SK-N-SH (cell line): ENCODE measurements around the gene INO80D. TPM values are rescaled to one million over a fixed set of nuclear protein-coding genes. Genes with fewer than 3 reads are reported as not detected.
"Not testable (repeated sequence)": the region's sequence is repeated elsewhere in the genome, so short reads cannot be mapped to it uniquely, and the experiment has no call there.

ENCODE experiments used
- CTCF ChIA-PET: fragments of 300-600, 350-600 bp; formaldehyde crosslinking; extraction: SDS; loops from one replicate; lab custom pipeline; 2021; lab: Yijun Ruan, JAX
- POLR2A ChIA-PET: fragments of 350-600 bp; sonication (Branson Sonifier 250); formaldehyde crosslinking; extraction: SDS; loops from one replicate; lab custom pipeline; 2020; ENCODE audit warnings: antibody characterized with exemption, inconsistent platforms; lab: Yijun Ruan, JAX
- DNase-seq: peaks from one replicate; pipeline ENCODE4 v3.0.0; 2012
- H2AFZ ChIP-seq: fragments of 200-600 bp; sonication (generic); 2 replicates; pipeline ENCODE4 v1.8.1; 2016; ENCODE audit warnings: antibody characterized with exemption, mild to moderate bottlenecking, low read depth
- H3F3A ChIP-seq: fragments of 200-600 bp; sonication (generic); replicated peaks from 2 replicates; pipeline ENCODE3; 2016; ENCODE audit warnings: antibody characterized with exemption, mild to moderate bottlenecking; ENCODE audit not compliant: insufficient read depth
- H3K27ac ChIP-seq, 2 experiments: fragments of 200-500 bp in 1 of 2; fragments of 200-600 bp in 1 of 2; sonication (Bioruptor generic) in 1 of 2; sonication (generic), shearing (Covaris generic) in 1 of 2; 2 replicates each; pipeline versions ENCODE4 v1.5.1 to v1.6.1; 2014 to 2016; ENCODE audit warnings: low read depth in 2 of 2, inconsistent platforms in 1 of 2, low read length in 1 of 2, mild to moderate bottlenecking in 1 of 2, mixed read lengths in 1 of 2
- H3K27me3 ChIP-seq: fragments of 200-600 bp; sonication (generic), shearing (Covaris generic); 2 replicates; pipeline ENCODE4 v1.6.1; 2016; ENCODE audit warnings: mixed run types; ENCODE audit not compliant: insufficient read depth
- H3K36me3 ChIP-seq, 2 experiments: fragments of 200-500 bp in 1 of 2; fragments of 200-600 bp in 1 of 2; sonication (Bioruptor generic) in 1 of 2; sonication (generic) in 1 of 2; replicated peaks in 1 of 2; 2 replicates each; pipeline versions ENCODE3 to v1.5.1; 2014 to 2016; ENCODE audit warnings: low read length in 1 of 2, mild to moderate bottlenecking in 1 of 2; ENCODE audit not compliant: insufficient read depth in 2 of 2, control insufficient read depth in 1 of 2
- H3K4me1 ChIP-seq, 2 experiments: fragments of 200-500 bp in 1 of 2; fragments of 200-600 bp in 1 of 2; sonication (Bioruptor generic) in 1 of 2; sonication (generic), shearing (Covaris generic) in 1 of 2; 2 replicates each; pipeline versions ENCODE4 v1.5.1 to v1.6.1; 2014 to 2016; ENCODE audit warnings: low read depth in 1 of 2, low read length in 1 of 2, mixed run types in 1 of 2; ENCODE audit not compliant: insufficient read depth in 2 of 2, control insufficient read depth in 1 of 2
- H3K4me2 ChIP-seq: fragments of 200-600 bp; sonication (generic), shearing (Covaris generic); 2 replicates; pipeline ENCODE4 v1.6.1; 2017; ENCODE audit warnings: mixed run types
- H3K4me3 ChIP-seq, 2 experiments: fragments of 200-500 bp in 1 of 2; fragments of 200-600 bp in 1 of 2; sonication (Bioruptor generic) in 1 of 2; sonication (generic), shearing (Covaris generic) in 1 of 2; 2 replicates each; pipeline versions ENCODE4 v1.5.1 to v1.8.1; 2014 to 2016; ENCODE audit warnings: low read depth in 2 of 2, inconsistent platforms in 1 of 2, low read length in 1 of 2, mild to moderate bottlenecking in 1 of 2, mixed read lengths in 1 of 2, moderate library complexity in 1 of 2
- H3K79me2 ChIP-seq: fragments of 200-600 bp; sonication (generic); 2 replicates; pipeline ENCODE4 v1.8.1; 2017; ENCODE audit warnings: mild to moderate bottlenecking; ENCODE audit not compliant: insufficient read depth
- H3K9ac ChIP-seq: fragments of 200-600 bp; sonication (generic); 2 replicates; pipeline ENCODE4 v1.6.1; 2017; ENCODE audit warnings: mixed run types
- H3K9me2 ChIP-seq: fragments of 200-600 bp; sonication (generic); 2 replicates; pipeline ENCODE4 v1.6.1; 2017; ENCODE audit warnings: mixed run types
- H3K9me3 ChIP-seq: fragments of 200-600 bp; sonication (generic); 2 replicates; pipeline ENCODE4 v1.6.1; 2017; ENCODE audit warnings: mixed run types, mild to moderate bottlenecking, moderate library complexity
- H4K20me1 ChIP-seq: fragments of 200-600 bp; sonication (generic); 2 replicates; pipeline ENCODE4 v1.6.1; 2017; ENCODE audit warnings: mild to moderate bottlenecking, mixed run types; ENCODE audit not compliant: insufficient read depth
- EP300 ChIP-seq, 2 experiments: IDR thresholded peaks; 2 replicates each; pipeline versions ENCODE4 v1.4.0 to v1.6.1; 2012; ENCODE audit warnings: borderline replicate concordance in 1 of 2, low read depth in 1 of 2, low read length in 1 of 2
- FOSL2 ChIP-seq: IDR thresholded peaks from 2 replicates; pipeline ENCODE4 v1.4.0; 2012; ENCODE audit warnings: low read depth, mild to moderate bottlenecking, moderate library complexity, borderline replicate concordance
- FOXJ3 ChIP-seq: sonication (generic); formaldehyde crosslinking; IDR thresholded peaks from 2 replicates; pipeline ENCODE4 v1.5.1; 2020; ENCODE audit warnings: mild to moderate bottlenecking, missing genetic modification reagents
- JUND ChIP-seq: IDR thresholded peaks from 2 replicates; pipeline ENCODE4 v1.4.0; 2012
- PBX3 ChIP-seq: IDR thresholded peaks from 2 replicates; pipeline ENCODE4; 2012
- POLR2AphosphoS5 ChIP-seq: IDR thresholded peaks from 2 replicates; pipeline ENCODE4 v1.6.1; 2012; ENCODE audit warnings: low read depth, low read length
- RAD21 ChIP-seq: IDR thresholded peaks from 2 replicates; pipeline ENCODE4 v1.6.1; 2012; ENCODE audit warnings: mild to moderate bottlenecking, low read length
- REST ChIP-seq: IDR thresholded peaks from 2 replicates; pipeline ENCODE4 v1.6.1; 2012; ENCODE audit warnings: mild to moderate bottlenecking, low read depth, low read length, moderate library complexity
- RFX5 ChIP-seq: IDR thresholded peaks from 2 replicates; pipeline ENCODE4 v1.6.1; 2012; ENCODE audit warnings: mild to moderate bottlenecking, improper control_type of control experiment, low read length
- SIN3A ChIP-seq: IDR thresholded peaks from 2 replicates; pipeline ENCODE4 v1.6.1; 2012; ENCODE audit warnings: low read depth, mild to moderate bottlenecking, low read length, moderate library complexity, borderline replicate concordance
- YY1 ChIP-seq: IDR thresholded peaks from 2 replicates; pipeline ENCODE4 v1.4.0; 2012; ENCODE audit warnings: low read depth, mild to moderate bottlenecking
- WGBS: methylation state at CpG from one replicate; pipeline ENCODE4 v1.1.6; 2017; ENCODE audit warnings: low lambda C conversion rate; 5-methylcytosine and 5-hydroxymethylcytosine counted together
- polyA plus RNA-seq, 3 experiments: library from polyadenylated mRNA; depleted of rRNA; stranded (reverse); fragments of >200 nt; gene quantifications; 2 replicates each; pipeline ENCODE4 v1.2.3, GENCODE V29; 2012

Gene INO80D
- polyA plus RNA-seq, 1 of the 3 experiments (the other 2 are of a cell fraction) = 0.69 TPM

GRCh38 chr2:206079699-206080465 lies 6.1 kb downstream of the INO80D start:
- H3K4me1 ChIP-seq = peaks cover 0 to 5% of the 10 kb centered on the region in 2 experiments; a peak in 2 of 4 replicates
- WGBS = 85% methylated on average over 9 of the region's 9 CpGs
- TF ChIP-seq PBX3 (no peak), FOSL2 (no peak), FOXJ3 (CRISPR knock-in tag) (no peak), JUND (no peak), POLR2AphosphoS5 (no peak), RAD21 (no peak), YY1 (no peak), RFX5 (no peak), REST (no peak), EP300 (IDR thresholded peaks at IDR 0.05; ENCODE audit: borderline replicate concordance in 1 of 2, low read depth in 1 of 2, low read length in 1 of 2) (no peak), SIN3A (no peak)
- POLR2A ChIA-PET = no interaction called here
- CTCF ChIA-PET = no interaction called here
- H3K27ac ChIP-seq = no peak overlapping the region
- H3K9me3 ChIP-seq = no peaks in the 10 kb centered on the region
- H4K20me1 ChIP-seq = no peaks in the 10 kb centered on the region
- H3K4me2 ChIP-seq = no peak overlapping the region
- no peak overlapping the region for H2AFZ ChIP-seq
- no peak for DNase-seq
- H3K79me2 ChIP-seq = peaks cover 90% of the 10 kb centered on the region
- H3K9ac ChIP-seq = no peak overlapping the region
- H3K9me2 ChIP-seq = no peaks in the 10 kb centered on the region
- no peak overlapping the region for H3K4me3 ChIP-seq
- peaks cover 11% of the 10 kb centered on the region for H3F3A ChIP-seq
- no peaks in the 10 kb centered on the region for H3K27me3 ChIP-seq
- H3K36me3 ChIP-seq = no peaks in the 10 kb centered on the region

GRCh38 chr2:206077879-206078278 lies 8.1 kb downstream of the INO80D start:
- peaks cover 95% of the 10 kb centered on the region for H3K79me2 ChIP-seq
- DNase-seq, H4K20me1 ChIP-seq, H3F3A ChIP-seq, H3K9me3 ChIP-seq, H2AFZ ChIP-seq, H3K27ac ChIP-seq, H3K27me3 ChIP-seq, H3K36me3 ChIP-seq, H3K4me1 ChIP-seq, H3K4me2 ChIP-seq, CTCF ChIA-PET, H3K9me2 ChIP-seq, POLR2A ChIA-PET, H3K9ac ChIP-seq, H3K4me3 ChIP-seq: not testable (repeated sequence)
- WGBS = 91% methylated on average over 5 of the region's 5 CpGs
